HepG2 (cell line): ENCODE data around the gene FMC1.

Experiments
- FOXO1 ChIP-seq: sonication (generic); formaldehyde crosslinking; IDR thresholded peaks from 2 replicates; pipeline ENCODE4 v1.4.0; 2020; ENCODE audit warnings: missing genetic modification reagents
- HNRNPH1 ChIP-seq: fragments of 200-400 bp; formaldehyde crosslinking; optimal IDR thresholded peaks from 2 replicates; pipeline ENCODE3; 2017; ENCODE audit warnings: mild to moderate bottlenecking, low read depth, low read length
- HOXA9 ChIP-seq: sonication (generic); formaldehyde crosslinking; IDR thresholded peaks from 2 replicates; pipeline ENCODE4 v1.8.1; 2022; ENCODE audit warnings: missing genetic modification reagents, mild to moderate bottlenecking, moderate library complexity, borderline replicate concordance
- NR2F2 ChIP-seq: IDR thresholded peaks from 2 replicates; pipeline ENCODE4 v1.6.1; 2012; ENCODE audit warnings: low read depth, inconsistent platforms, borderline replicate concordance
- NR3C1 ChIP-seq: sonication (generic); formaldehyde crosslinking; IDR thresholded peaks from 2 replicates; pipeline ENCODE4 v1.4.0; 2020; ENCODE audit warnings: missing genetic modification reagents
- POLR2A ChIP-seq, 2 experiments: IDR thresholded peaks; 2 replicates each; pipeline ENCODE4 v1.6.1; 2011; ENCODE audit warnings: low read depth in 2 of 2, low read length in 2 of 2, mild to moderate bottlenecking in 1 of 2, moderate library complexity in 1 of 2; ENCODE audit not compliant: insufficient read depth in 1 of 2
- RFXANK ChIP-seq: IDR thresholded peaks from 2 replicates; pipeline ENCODE4 v1.6.1; 2016
- ZFP82 ChIP-seq: sonication (generic); formaldehyde crosslinking; IDR thresholded peaks from 2 replicates; pipeline ENCODE4 v1.5.1; 2020; ENCODE audit warnings: mild to moderate bottlenecking, missing genetic modification reagents, borderline replicate concordance
- ZKSCAN1 ChIP-seq: fragments of 150-350 bp; IDR thresholded peaks from 2 replicates; pipeline ENCODE4 v1.6.1; 2014; ENCODE audit warnings: low read length
- ZNF205 ChIP-seq: IDR thresholded peaks from 2 replicates; pipeline ENCODE4 v1.6.1; 2018; ENCODE audit warnings: missing biosample characterization, missing genetic modification reagents
- TF ChIP-seq, protein P1 (sequence below): sonication (generic); formaldehyde crosslinking; IDR thresholded peaks from 2 replicates; pipeline ENCODE4 v1.4.0; 2020; ENCODE audit warnings: missing genetic modification reagents, mild to moderate bottlenecking, borderline replicate concordance
- TF ChIP-seq, protein P2 (sequence below): sonication (generic); formaldehyde crosslinking; IDR thresholded peaks from 2 replicates; pipeline ENCODE4 v1.5.0; 2020; ENCODE audit warnings: mild to moderate bottlenecking, missing genetic modification reagents, moderate library complexity
- TF ChIP-seq, protein P3 (sequence below), 2 experiments: sonication (generic) in 1 of 2; formaldehyde crosslinking in 1 of 2; IDR thresholded peaks; 2 replicates each; pipeline versions ENCODE4 v1.5.1 to v1.6.1; 2011 to 2020; ENCODE audit warnings: borderline replicate concordance in 1 of 2, low read depth in 1 of 2, low read length in 1 of 2, mild to moderate bottlenecking in 1 of 2, missing genetic modification reagents in 1 of 2, moderate library complexity in 1 of 2

DNA sequence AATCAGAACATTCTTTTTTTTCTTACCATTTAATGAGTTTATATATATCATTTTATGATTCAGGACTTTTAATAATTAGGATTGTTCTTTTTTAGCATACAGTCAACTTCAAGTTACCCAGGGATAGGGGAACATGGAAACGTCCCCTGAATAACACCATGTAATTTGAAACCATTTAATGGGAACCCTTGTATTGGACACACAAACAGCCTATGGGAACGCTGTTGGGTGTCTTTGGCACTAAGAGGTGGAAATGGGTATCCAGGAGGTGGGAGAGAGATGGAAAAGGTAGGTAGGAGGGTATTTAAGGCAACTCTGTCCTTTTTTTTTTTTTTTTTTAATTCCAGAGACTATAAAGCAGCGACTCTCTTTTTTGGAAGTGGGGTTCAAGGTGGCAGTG, 21.2 kb downstream of the FMC1 start:
- no peak for TF ChIP-seq ZFP82 (CRISPR knock-in tag)
- TF ChIP-seq, protein P1, sequence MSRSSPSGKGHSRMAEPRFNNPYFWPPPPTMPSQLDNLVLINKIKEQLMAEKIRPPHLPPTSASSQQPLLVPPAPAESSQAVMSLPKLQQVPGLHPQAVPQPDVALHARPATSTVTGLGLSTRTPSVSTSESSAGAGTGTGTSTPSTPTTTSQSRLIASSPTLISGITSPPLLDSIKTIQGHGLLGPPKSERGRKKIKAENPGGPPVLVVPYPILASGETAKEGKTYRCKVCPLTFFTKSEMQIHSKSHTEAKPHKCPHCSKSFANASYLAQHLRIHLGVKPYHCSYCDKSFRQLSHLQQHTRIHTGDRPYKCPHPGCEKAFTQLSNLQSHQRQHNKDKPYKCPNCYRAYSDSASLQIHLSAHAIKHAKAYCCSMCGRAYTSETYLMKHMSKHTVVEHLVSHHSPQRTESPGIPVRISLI (CRISPR knock-in tag) = no peak
- TF ChIP-seq POLR2A (IDR thresholded peaks at IDR 0.05; ENCODE audit: insufficient read depth in 1 of 2, low read depth in 2 of 2, low read length in 2 of 2) = no peak
- TF ChIP-seq, protein P2, sequence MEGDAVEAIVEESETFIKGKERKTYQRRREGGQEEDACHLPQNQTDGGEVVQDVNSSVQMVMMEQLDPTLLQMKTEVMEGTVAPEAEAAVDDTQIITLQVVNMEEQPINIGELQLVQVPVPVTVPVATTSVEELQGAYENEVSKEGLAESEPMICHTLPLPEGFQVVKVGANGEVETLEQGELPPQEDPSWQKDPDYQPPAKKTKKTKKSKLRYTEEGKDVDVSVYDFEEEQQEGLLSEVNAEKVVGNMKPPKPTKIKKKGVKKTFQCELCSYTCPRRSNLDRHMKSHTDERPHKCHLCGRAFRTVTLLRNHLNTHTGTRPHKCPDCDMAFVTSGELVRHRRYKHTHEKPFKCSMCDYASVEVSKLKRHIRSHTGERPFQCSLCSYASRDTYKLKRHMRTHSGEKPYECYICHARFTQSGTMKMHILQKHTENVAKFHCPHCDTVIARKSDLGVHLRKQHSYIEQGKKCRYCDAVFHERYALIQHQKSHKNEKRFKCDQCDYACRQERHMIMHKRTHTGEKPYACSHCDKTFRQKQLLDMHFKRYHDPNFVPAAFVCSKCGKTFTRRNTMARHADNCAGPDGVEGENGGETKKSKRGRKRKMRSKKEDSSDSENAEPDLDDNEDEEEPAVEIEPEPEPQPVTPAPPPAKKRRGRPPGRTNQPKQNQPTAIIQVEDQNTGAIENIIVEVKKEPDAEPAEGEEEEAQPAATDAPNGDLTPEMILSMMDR (CRISPR knock-in tag) = no peak
- TF ChIP-seq, protein P3, sequence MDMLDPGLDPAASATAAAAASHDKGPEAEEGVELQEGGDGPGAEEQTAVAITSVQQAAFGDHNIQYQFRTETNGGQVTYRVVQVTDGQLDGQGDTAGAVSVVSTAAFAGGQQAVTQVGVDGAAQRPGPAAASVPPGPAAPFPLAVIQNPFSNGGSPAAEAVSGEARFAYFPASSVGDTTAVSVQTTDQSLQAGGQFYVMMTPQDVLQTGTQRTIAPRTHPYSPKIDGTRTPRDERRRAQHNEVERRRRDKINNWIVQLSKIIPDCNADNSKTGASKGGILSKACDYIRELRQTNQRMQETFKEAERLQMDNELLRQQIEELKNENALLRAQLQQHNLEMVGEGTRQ (IDR thresholded peaks at IDR 0.05; ENCODE audit: low read depth, low read length) = no peak
- TF ChIP-seq, protein P3 (CRISPR knock-in tag; IDR thresholded peaks at IDR 0.05; ENCODE audit: borderline replicate concordance) = no peak
- no peak for TF ChIP-seq HNRNPH1
- TF ChIP-seq NR3C1 = no peak
- no peak for TF ChIP-seq ZNF205 (CRISPR knock-in tag)
- TF ChIP-seq HOXA9 = no peak
- no peak for TF ChIP-seq NR2F2
- no peak for TF ChIP-seq FOXO1 (CRISPR knock-in tag)
- TF ChIP-seq ZKSCAN1 = no peak
- no peak for TF ChIP-seq RFXANK
